ENCODE data around the gene CENPB.

CENPB gene

GRCh38 chr20:3758566-3758965 is 28.0 kb downstream of the CENPB start:
- Histone ChIP-seq H3K27ac (ENCODE audit: low read depth, low read length, poor library complexity, severe bottlenecking) (no peak overlapping the region), H3F3A (ENCODE audit: insufficient read depth, low read length) (no peaks in the 10 kb centered on the region), H4K20me1 (ENCODE audit: insufficient read depth, low read length) (no peaks in the 10 kb centered on the region), H3K9ac (ENCODE audit: low read length) (no peak overlapping the region), H3K9me3 (ENCODE audit: low read length) (no peaks in the 10 kb centered on the region), H3K4me1 (ENCODE audit: insufficient read depth, low read length, severe bottlenecking) (peaks cover 12% of the 10 kb centered on the region), H3K36me3 (ENCODE audit: insufficient read depth, low read length) (peaks cover 24% of the 10 kb centered on the region), H3K4me2 (ENCODE audit: low read length) (no peak overlapping the region), H3K4me3 (ENCODE audit: low read depth, low read length, poor library complexity, severe bottlenecking) (no peak overlapping the region), H3K27me3 (ENCODE audit: insufficient read depth, low read length) (no peaks in the 10 kb centered on the region), H2AFZ (ENCODE audit: low read length) (no peak overlapping the region), H3K9me2 (ENCODE audit: low read depth, low read length) (no peaks in the 10 kb centered on the region), H3K79me2 (ENCODE audit: insufficient read depth, low read length) (no peaks in the 10 kb centered on the region)
- TF ChIP-seq EZH2 (IDR thresholded peaks at IDR 0.05; ENCODE audit: borderline replicate concordance, low read length) (no peak), CTCF (IDR thresholded peaks at IDR 0.05; ENCODE audit: low read length) (no peak)

- no peaks in the 10 kb centered on the region for H3K9me3 ChIP-seq (ENCODE audit: low read length)
- H3K4me3 ChIP-seq (ENCODE audit: low read depth, low read length, poor library complexity, severe bottlenecking), result no peak overlapping the region
- TF ChIP-seq EZH2 (IDR thresholded peaks at IDR 0.05; ENCODE audit: borderline replicate concordance, low read length), result no peak
- TF ChIP-seq CTCF (IDR thresholded peaks at IDR 0.05; ENCODE audit: low read length), result no peak
- no peak overlapping the region for H2AFZ ChIP-seq (ENCODE audit: low read length)
- no peak overlapping the region for H3K27ac ChIP-seq (ENCODE audit: low read depth, low read length, poor library complexity, severe bottlenecking)
- H3K9me2 ChIP-seq (ENCODE audit: low read depth, low read length), result no peaks in the 10 kb centered on the region
- no peak overlapping the region for H3K9ac ChIP-seq (ENCODE audit: low read length)
- no peaks in the 10 kb centered on the region for H3F3A ChIP-seq (ENCODE audit: insufficient read depth, low read length)
- no peaks in the 10 kb centered on the region for H3K27me3 ChIP-seq (ENCODE audit: insufficient read depth, low read length)
- H4K20me1 ChIP-seq (ENCODE audit: insufficient read depth, low read length), result no peaks in the 10 kb centered on the region
- H3K4me1 ChIP-seq (ENCODE audit: insufficient read depth, low read length, severe bottlenecking), result peaks cover 12% of the 10 kb centered on the region
- H3K36me3 ChIP-seq (ENCODE audit: insufficient read depth, low read length), result peaks cover 24% of the 10 kb centered on the region
- no peaks in the 10 kb centered on the region for H3K79me2 ChIP-seq (ENCODE audit: insufficient read depth, low read length)
- H3K4me2 ChIP-seq (ENCODE audit: low read length), result no peak overlapping the region
Measured at GRCh38 chr20:3757268-3757667, 29.3 kb downstream of the CENPB start.

GRCh38 chr20:3755814-3756480 is 30.6 kb downstream of the CENPB start:
- TF ChIP-seq EZH2 (IDR thresholded peaks at IDR 0.05; ENCODE audit: borderline replicate concordance, low read length), result no peak
- no peak for TF ChIP-seq CTCF (IDR thresholded peaks at IDR 0.05; ENCODE audit: low read length)
- Histone ChIP-seq H3F3A (ENCODE audit: insufficient read depth, low read length) (no peaks in the 10 kb centered on the region), H3K9me3 (ENCODE audit: low read length) (no peaks in the 10 kb centered on the region), H3K4me2 (ENCODE audit: low read length) (no peak overlapping the region), H3K4me1 (ENCODE audit: insufficient read depth, low read length, severe bottlenecking) (peaks cover 4% of the 10 kb centered on the region), H2AFZ (ENCODE audit: low read length) (no peak overlapping the region), H3K79me2 (ENCODE audit: insufficient read depth, low read length) (no peaks in the 10 kb centered on the region), H3K36me3 (ENCODE audit: insufficient read depth, low read length) (peaks cover 17% of the 10 kb centered on the region), H3K9me2 (ENCODE audit: low read depth, low read length) (no peaks in the 10 kb centered on the region), H3K27me3 (ENCODE audit: insufficient read depth, low read length) (no peaks in the 10 kb centered on the region), H4K20me1 (ENCODE audit: insufficient read depth, low read length) (no peaks in the 10 kb centered on the region), H3K9ac (ENCODE audit: low read length) (no peak overlapping the region), H3K27ac (ENCODE audit: low read depth, low read length, poor library complexity, severe bottlenecking) (no peak overlapping the region), H3K4me3 (ENCODE audit: low read depth, low read length, poor library complexity, severe bottlenecking) (no peak overlapping the region)
